Stimulated activated CD4-positive, alpha-beta T cell treated with anti-CD3 and anti-CD28 coated beads, Interleukin-1b, Interleukin-23, amount 100 ng/mL, for 1 hour (primary cell): Measurements from ENCODE around the gene FAM171A1.

Experiments
- DNase-seq, 2 donors: peaks; one replicate each; pipeline ENCODE4 v3.0.0-alpha.2; 2020; ENCODE audit warnings: low read depth in 2 of 2

The FAM171A1 gene

GRCh38 chr10:15245530-15245929 lies 125.6 kb downstream of the FAM171A1 start:
- no peak for DNase-seq

- no peak for DNase-seq
Measured at GRCh38 chr10:15244635-15245197, 126.4 kb downstream of the FAM171A1 start.

- DNase-seq: no peak
Measured at GRCh38 chr10:15242261-15242840, 128.7 kb downstream of the FAM171A1 start.

GRCh38 chr10:15241306-15241705 lies 129.8 kb downstream of the FAM171A1 start:
- DNase-seq: no peak

- DNase-seq: no peak
Measured at GRCh38 chr10:15238555-15239335, 132.3 kb downstream of the FAM171A1 start.

- no peak for DNase-seq
Measured at GRCh38 chr10:15237351-15237750, 133.7 kb downstream of the FAM171A1 start.

- DNase-seq: no peak
Measured at GRCh38 chr10:15236340-15236739, 134.7 kb downstream of the FAM171A1 start.

- no peak for DNase-seq
Measured at GRCh38 chr10:15232279-15232678, 138.8 kb downstream of the FAM171A1 start.

- DNase-seq: no peak
Measured at GRCh38 chr10:15231426-15231825, 139.7 kb downstream of the FAM171A1 start.

- DNase-seq: no peak
Measured at GRCh38 chr10:15230257-15230656, 140.8 kb downstream of the FAM171A1 start.

GRCh38 chr10:15229268-15229667 lies 141.8 kb downstream of the FAM171A1 start:
- no peak for DNase-seq

GRCh38 chr10:15228426-15228825 lies 142.7 kb downstream of the FAM171A1 start:
- no peak for DNase-seq

- no peak for DNase-seq
Measured at GRCh38 chr10:15227611-15228372, 143.3 kb downstream of the FAM171A1 start.

- DNase-seq: no peak
Measured at GRCh38 chr10:15225511-15225910, 145.6 kb downstream of the FAM171A1 start.

GRCh38 chr10:15224948-15225347 lies 146.1 kb downstream of the FAM171A1 start:
- DNase-seq: no peak

GRCh38 chr10:15223174-15223573 lies 147.9 kb downstream of the FAM171A1 start:
- DNase-seq: no peak

- no peak for DNase-seq
Measured at GRCh38 chr10:15222511-15222910, 148.6 kb downstream of the FAM171A1 start.

GRCh38 chr10:15220445-15220844 lies 150.6 kb downstream of the FAM171A1 start:
- no peak for DNase-seq

GRCh38 chr10:15216700-15217099 lies 154.4 kb downstream of the FAM171A1 start:
- no peak for DNase-seq

GRCh38 chr10:15214237-15214636 lies 156.9 kb downstream of the FAM171A1 start:
- DNase-seq: no peak

GRCh38 chr10:15213461-15213861 lies 157.6 kb downstream of the FAM171A1 start:
- DNase-seq: no peak

GRCh38 chr10:15211464-15211979 lies 159.6 kb downstream of the FAM171A1 start:
- no peak for DNase-seq
